WTC11 (cell line): ENCODE data around the gene TLR10. TPM values are rescaled to one million over a fixed set of nuclear protein-coding genes. Genes with fewer than 3 reads are reported as not detected.

Experiments
- ATAC-seq: fragments of 200-7000 bp; cut with Tn5 transposase; 2 replicates; pipeline ENCODE4 v1.10.0; 2021; ENCODE audit warnings: mild to moderate bottlenecking, moderate library complexity
- CTCF ChIA-PET: fragments of 300-600 bp; sonication (Branson Sonifier 250); formaldehyde crosslinking; loops from one replicate; lab custom pipeline; 2021; ENCODE audit warnings: antibody characterized with exemption; lab: Charles Lee
- POLR2A ChIA-PET: fragments of 350-600 bp; sonication (Branson Sonifier 250); formaldehyde crosslinking; loops from one replicate; lab custom pipeline; 2021; ENCODE audit warnings: antibody characterized with exemption; lab: Charles Lee
- DNase-seq: peaks from one replicate; pipeline ENCODE4 v3.0.0; 2021; ENCODE audit warnings: low spot score
- H3K27ac Mint-ChIP-seq: 2 replicates; pipeline ENCODE4 v1.8.0; 2021; ENCODE audit warnings: mixed read lengths
- H3K27me3 Mint-ChIP-seq: 2 replicates; pipeline ENCODE4 v1.8.0; 2021; ENCODE audit warnings: low read depth, mild to moderate bottlenecking, moderate library complexity, mixed read lengths
- H3K36me3 Mint-ChIP-seq: 2 replicates; pipeline ENCODE4 v1.8.0; 2021; ENCODE audit warnings: mixed read lengths
- H3K4me1 Mint-ChIP-seq: 2 replicates; pipeline ENCODE4 v1.8.0; 2022; ENCODE audit warnings: mixed read lengths
- H3K4me3 Mint-ChIP-seq: 2 replicates; pipeline ENCODE4 v1.8.0; 2021; ENCODE audit warnings: mild to moderate bottlenecking, moderate library complexity, mixed read lengths
- H3K9me3 Mint-ChIP-seq: 2 replicates; pipeline ENCODE4 v1.8.0; 2021; ENCODE audit warnings: mixed read lengths
- AFF4 ChIP-seq: sonication (generic); formaldehyde crosslinking; IDR thresholded peaks from 2 replicates; pipeline ENCODE4 v1.8.1; 2023; ENCODE audit warnings: mild to moderate bottlenecking, missing genetic modification reagents, borderline replicate concordance
- CREB1 ChIP-seq: sonication (generic); formaldehyde crosslinking; IDR thresholded peaks from 2 replicates; pipeline ENCODE4 v1.8.0; 2023; ENCODE audit warnings: mild to moderate bottlenecking, missing genetic modification reagents
- ETV6 ChIP-seq: sonication (generic); formaldehyde crosslinking; IDR thresholded peaks from 2 replicates; pipeline ENCODE4 v1.8.1; 2022; ENCODE audit warnings: mild to moderate bottlenecking, missing genetic modification reagents
- KAT7 ChIP-seq: sonication (generic); formaldehyde crosslinking; IDR thresholded peaks from 2 replicates; pipeline ENCODE4 v1.8.1; 2023; ENCODE audit warnings: missing genetic modification reagents, mild to moderate bottlenecking, borderline replicate concordance
- NFE2L1 ChIP-seq: sonication (generic); formaldehyde crosslinking; IDR thresholded peaks from 2 replicates; pipeline ENCODE4 v1.8.1; 2023; ENCODE audit warnings: missing genetic modification reagents
- PRRX2 ChIP-seq: fragments of 250-450 bp; sonication (Bioruptor Pico); IDR thresholded peaks from 2 replicates; pipeline ENCODE4 v1.8.0; 2021; ENCODE audit warnings: mild to moderate bottlenecking
- SMAD3 ChIP-seq: sonication (generic); formaldehyde crosslinking; IDR thresholded peaks from 2 replicates; pipeline ENCODE4 v1.8.0; 2022; ENCODE audit warnings: missing genetic modification reagents, mild to moderate bottlenecking, borderline replicate concordance
- SP1 ChIP-seq: sonication (generic); formaldehyde crosslinking; conservative IDR thresholded peaks from 2 replicates; pipeline ENCODE4 v1.8.1; 2022; ENCODE audit warnings: missing genetic modification reagents
- ZNF263 ChIP-seq: sonication (generic); formaldehyde crosslinking; IDR thresholded peaks from 2 replicates; pipeline ENCODE4 v1.8.1; 2022; ENCODE audit warnings: low read depth, mild to moderate bottlenecking, moderate library complexity, missing genetic modification reagents
- ZNF317 ChIP-seq: sonication (generic); formaldehyde crosslinking; IDR thresholded peaks from 2 replicates; pipeline ENCODE4 v1.8.1; 2023; ENCODE audit warnings: low read depth, mild to moderate bottlenecking, moderate library complexity, missing genetic modification reagents, borderline replicate concordance
- ZNF423 ChIP-seq: fragments of 250-450 bp; sonication (Bioruptor Pico); IDR thresholded peaks from 2 replicates; pipeline ENCODE4 v2.1.2; 2022; ENCODE audit warnings: mild to moderate bottlenecking, moderate library complexity
- total RNA-seq: library from RNA; stranded (reverse); gene quantifications from 3 replicates; pipeline ENCODE4 v1.2.3, GENCODE V29; 2021
- TF ChIP-seq, protein P1 (sequence below): sonication (generic); formaldehyde crosslinking; IDR thresholded peaks from 2 replicates; pipeline ENCODE4 v1.8.1; 2023; ENCODE audit warnings: mild to moderate bottlenecking, missing genetic modification reagents, moderate library complexity
- TF ChIP-seq, protein P2 (sequence below): sonication (generic); formaldehyde crosslinking; IDR thresholded peaks from 2 replicates; pipeline ENCODE4 v1.8.1; 2022; ENCODE audit warnings: mild to moderate bottlenecking, missing genetic modification reagents, moderate library complexity, borderline replicate concordance
- TF ChIP-seq, protein P3 (sequence below): sonication (generic); formaldehyde crosslinking; IDR thresholded peaks from 2 replicates; pipeline ENCODE4 v1.8.0; 2022; ENCODE audit warnings: mild to moderate bottlenecking, missing genetic modification reagents
- TF ChIP-seq, protein P4 (sequence below): sonication (generic); formaldehyde crosslinking; IDR thresholded peaks from 2 replicates; pipeline ENCODE4 v1.8.0; 2023; ENCODE audit warnings: mild to moderate bottlenecking, missing genetic modification reagents

Gene TLR10
- total RNA-seq, 1 experiment from 2014 or later = not detected

- no peak for TF ChIP-seq AFF4 (CRISPR knock-in tag)
- peak; percentile 50; the same call in 1 of the 2 replicates for TF ChIP-seq SP1 (CRISPR knock-in tag)
- TF ChIP-seq SMAD3 (CRISPR knock-in tag) = 0 out of 2 replicates have a peak, but pooled peaks have one; percentile 59
- peak; percentile 35; the same call in 1 of the 2 replicates for TF ChIP-seq NFE2L1 (CRISPR knock-in tag)
- POLR2A ChIA-PET = no interaction called here
- DNase-seq (peak; percentile 88), ATAC-seq (peak; percentile 99)
- CTCF ChIA-PET = no interaction called here
- Mint-ChIP-seq H3K27ac (no peak overlapping the region), H3K4me3 (no peak overlapping the region), H3K36me3 (peaks cover 6% of the 10 kb centered on the region), H3K4me1 (peaks cover 6% of the 10 kb centered on the region), H3K27me3 (peaks cover 4% of the 10 kb centered on the region; the same call in 1 of the 2 replicates), H3K9me3 (peaks cover 8% of the 10 kb centered on the region)
These were observed 29.6 kb downstream of the TLR10 start for GRCh38 chr4:38752941-38753806.

DNA sequence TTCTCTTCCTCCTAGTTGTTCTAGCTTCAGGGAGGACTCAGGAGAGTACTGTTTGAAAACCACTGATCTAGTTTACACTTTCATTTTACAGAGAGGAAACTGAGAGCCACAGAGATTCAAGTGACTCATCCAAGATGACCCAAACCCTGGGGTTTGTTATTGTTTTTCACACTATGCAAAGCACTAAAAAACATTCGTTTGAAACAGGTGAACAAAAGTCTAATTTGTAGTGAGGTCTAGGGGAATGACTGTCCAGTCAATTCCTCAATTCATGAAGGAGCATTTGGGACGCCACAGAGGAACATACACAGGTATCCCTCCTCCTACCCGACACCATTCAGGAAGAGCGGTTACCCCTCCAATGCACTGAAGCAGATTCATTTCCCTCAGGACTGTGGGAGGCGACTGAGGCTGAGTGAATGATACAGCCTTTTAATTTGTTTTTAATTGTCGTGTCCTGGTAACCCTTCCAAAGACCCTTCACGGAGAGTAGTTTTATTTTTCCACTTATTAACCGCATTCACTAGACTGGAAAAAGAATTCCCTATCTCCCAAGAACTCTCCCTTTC, 30.3 kb downstream of the TLR10 start:
- Mint-ChIP-seq H3K27ac (no peak overlapping the region), H3K4me1 (peaks cover 6% of the 10 kb centered on the region), H3K9me3 (peaks cover 11% of the 10 kb centered on the region), H3K27me3 (peaks cover 4% of the 10 kb centered on the region; the same call in 1 of the 2 replicates), H3K36me3 (peaks cover 9% of the 10 kb centered on the region), H3K4me3 (no peak overlapping the region)
- ChIA-PET CTCF (no interaction called here), POLR2A (no interaction called here)
- TF ChIP-seq CREB1 (no peak), KAT7 (CRISPR knock-in tag) (no peak), PRRX2 (CRISPR knock-in tag) (no peak), ZNF423 (CRISPR knock-in tag) (no peak), ZNF263 (CRISPR knock-in tag) (no peak), SP1 (CRISPR knock-in tag) (no peak), SMAD3 (CRISPR knock-in tag) (no peak), ETV6 (no peak), ZNF317 (CRISPR knock-in tag) (no peak)
- TF ChIP-seq, protein P1, sequence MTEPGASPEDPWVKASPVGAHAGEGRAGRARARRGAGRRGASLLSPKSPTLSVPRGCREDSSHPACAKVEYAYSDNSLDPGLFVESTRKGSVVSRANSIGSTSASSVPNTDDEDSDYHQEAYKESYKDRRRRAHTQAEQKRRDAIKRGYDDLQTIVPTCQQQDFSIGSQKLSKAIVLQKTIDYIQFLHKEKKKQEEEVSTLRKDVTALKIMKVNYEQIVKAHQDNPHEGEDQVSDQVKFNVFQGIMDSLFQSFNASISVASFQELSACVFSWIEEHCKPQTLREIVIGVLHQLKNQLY (CRISPR knock-in tag) = no peak
- TF ChIP-seq, protein P2, sequence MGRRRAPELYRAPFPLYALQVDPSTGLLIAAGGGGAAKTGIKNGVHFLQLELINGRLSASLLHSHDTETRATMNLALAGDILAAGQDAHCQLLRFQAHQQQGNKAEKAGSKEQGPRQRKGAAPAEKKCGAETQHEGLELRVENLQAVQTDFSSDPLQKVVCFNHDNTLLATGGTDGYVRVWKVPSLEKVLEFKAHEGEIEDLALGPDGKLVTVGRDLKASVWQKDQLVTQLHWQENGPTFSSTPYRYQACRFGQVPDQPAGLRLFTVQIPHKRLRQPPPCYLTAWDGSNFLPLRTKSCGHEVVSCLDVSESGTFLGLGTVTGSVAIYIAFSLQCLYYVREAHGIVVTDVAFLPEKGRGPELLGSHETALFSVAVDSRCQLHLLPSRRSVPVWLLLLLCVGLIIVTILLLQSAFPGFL (CRISPR knock-in tag) = no peak
- TF ChIP-seq, protein P3, sequence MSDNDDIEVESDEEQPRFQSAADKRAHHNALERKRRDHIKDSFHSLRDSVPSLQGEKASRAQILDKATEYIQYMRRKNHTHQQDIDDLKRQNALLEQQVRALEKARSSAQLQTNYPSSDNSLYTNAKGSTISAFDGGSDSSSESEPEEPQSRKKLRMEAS (CRISPR knock-in tag) = no peak
- TF ChIP-seq, protein P4, sequence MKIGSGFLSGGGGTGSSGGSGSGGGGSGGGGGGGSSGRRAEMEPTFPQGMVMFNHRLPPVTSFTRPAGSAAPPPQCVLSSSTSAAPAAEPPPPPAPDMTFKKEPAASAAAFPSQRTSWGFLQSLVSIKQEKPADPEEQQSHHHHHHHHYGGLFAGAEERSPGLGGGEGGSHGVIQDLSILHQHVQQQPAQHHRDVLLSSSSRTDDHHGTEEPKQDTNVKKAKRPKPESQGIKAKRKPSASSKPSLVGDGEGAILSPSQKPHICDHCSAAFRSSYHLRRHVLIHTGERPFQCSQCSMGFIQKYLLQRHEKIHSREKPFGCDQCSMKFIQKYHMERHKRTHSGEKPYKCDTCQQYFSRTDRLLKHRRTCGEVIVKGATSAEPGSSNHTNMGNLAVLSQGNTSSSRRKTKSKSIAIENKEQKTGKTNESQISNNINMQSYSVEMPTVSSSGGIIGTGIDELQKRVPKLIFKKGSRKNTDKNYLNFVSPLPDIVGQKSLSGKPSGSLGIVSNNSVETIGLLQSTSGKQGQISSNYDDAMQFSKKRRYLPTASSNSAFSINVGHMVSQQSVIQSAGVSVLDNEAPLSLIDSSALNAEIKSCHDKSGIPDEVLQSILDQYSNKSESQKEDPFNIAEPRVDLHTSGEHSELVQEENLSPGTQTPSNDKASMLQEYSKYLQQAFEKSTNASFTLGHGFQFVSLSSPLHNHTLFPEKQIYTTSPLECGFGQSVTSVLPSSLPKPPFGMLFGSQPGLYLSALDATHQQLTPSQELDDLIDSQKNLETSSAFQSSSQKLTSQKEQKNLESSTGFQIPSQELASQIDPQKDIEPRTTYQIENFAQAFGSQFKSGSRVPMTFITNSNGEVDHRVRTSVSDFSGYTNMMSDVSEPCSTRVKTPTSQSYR (CRISPR knock-in tag) = no peak
- DNase-seq = no peak
- ATAC-seq = no peak
